IMR-90 (cell line): ENCODE measurements around the gene CCDC40. TPM values are rescaled to one million over a fixed set of nuclear protein-coding genes. Genes with fewer than 3 reads are reported as not detected.
A peak's percentile ranks its signal among the peaks of the same experiment; 100 is the strongest.

Experiments
- ATAC-seq: fragments of 200-7000 bp; cut with Tn5 transposase; 2 replicates; pipeline ENCODE4 v1.9.1; 2020; ENCODE audit warnings: low read depth, mild to moderate bottlenecking, moderate library complexity
- BruUV-seq: library from RNA; stranded (reverse); fragments of 400-500 nt; replicated peaks from 2 replicates; lab custom pipeline; 2021; lab: Mats Ljungman, UMichigan
- CTCF ChIA-PET: fragments of 300-600 bp; formaldehyde crosslinking; extraction: SDS; loops from one replicate; lab custom pipeline; 2021; ENCODE audit warnings: antibody characterized with exemption; lab: Yijun Ruan, JAX
- POLR2A ChIA-PET: fragments of 300-600 bp; sonication (Branson Sonifier 250); formaldehyde crosslinking; loops from one replicate; lab custom pipeline; 2022; ENCODE audit warnings: antibody characterized with exemption; ENCODE audit not compliant: unreplicated experiment; lab: Charles Lee
- DNase-seq: peaks from one replicate; pipeline ENCODE4 v3.0.0; 2013
- H2AFZ ChIP-seq: replicated peaks from 2 replicates; pipeline ENCODE3; 2013; ENCODE audit warnings: low read length, mild to moderate bottlenecking; ENCODE audit not compliant: poor library complexity
- H2AK5ac ChIP-seq: 2 replicates; pipeline ENCODE4 v1.6.1; 2013; ENCODE audit warnings: low read depth, low read length, inconsistent platforms
- H2AK9ac ChIP-seq: replicated peaks from 2 replicates; pipeline ENCODE3; 2013; ENCODE audit warnings: mild to moderate bottlenecking, low read depth, low read length, moderate library complexity; ENCODE audit not compliant: poor library complexity
- H2BK120ac ChIP-seq: 2 replicates; pipeline ENCODE4 v1.6.1; 2013; ENCODE audit warnings: low read depth, low read length, inconsistent platforms
- H2BK15ac ChIP-seq: 3 replicates; pipeline ENCODE4 v1.6.1; 2013; ENCODE audit warnings: low read depth, low read length, inconsistent platforms
- H2BK20ac ChIP-seq: 2 replicates; pipeline ENCODE4 v1.6.1; 2013; ENCODE audit warnings: low read depth, mild to moderate bottlenecking, inconsistent platforms, low read length, moderate library complexity
- H2BK5ac ChIP-seq: 2 replicates; pipeline ENCODE4 v1.6.1; 2013; ENCODE audit warnings: mild to moderate bottlenecking, low read depth, low read length, inconsistent platforms; ENCODE audit not compliant: poor library complexity, severe bottlenecking
- H3K14ac ChIP-seq: replicated peaks from 2 replicates; pipeline ENCODE4 v1.6.1; 2013; ENCODE audit warnings: low read depth, low read length, inconsistent platforms
- H3K18ac ChIP-seq: 2 replicates; pipeline ENCODE4 v1.6.1; 2013; ENCODE audit warnings: low read depth, low read length, control low read depth
- H3K23ac ChIP-seq: 2 replicates; pipeline ENCODE4 v1.6.1; 2013; ENCODE audit warnings: low read depth, low read length, inconsistent platforms
- H3K27ac ChIP-seq: 2 replicates; pipeline ENCODE4 v1.5.1; 2013; ENCODE audit warnings: mild to moderate bottlenecking, control low read depth, low read length; ENCODE audit not compliant: insufficient read depth
- H3K27me3 ChIP-seq: 2 replicates; pipeline ENCODE4 v1.6.1; 2013; ENCODE audit warnings: low read length; ENCODE audit not compliant: control insufficient read depth, insufficient read depth
- H3K36me3 ChIP-seq: 2 replicates; pipeline ENCODE4 v1.6.1; 2013; ENCODE audit warnings: low read length, mixed read lengths; ENCODE audit not compliant: control insufficient read depth, insufficient read depth
- H3K4ac ChIP-seq: 2 replicates; pipeline ENCODE4 v1.6.1; 2013; ENCODE audit warnings: low read depth, low read length, inconsistent platforms
- H3K4me1 ChIP-seq: 2 replicates; pipeline ENCODE4 v1.6.1; 2013; ENCODE audit warnings: low read length, mixed read lengths; ENCODE audit not compliant: control insufficient read depth, insufficient read depth
- H3K4me2 ChIP-seq: 2 replicates; pipeline ENCODE4 v1.6.1; 2013; ENCODE audit warnings: low read depth, mild to moderate bottlenecking, control low read depth, low read length, moderate library complexity
- H3K4me3 ChIP-seq: 2 replicates; pipeline ENCODE4 v1.5.1; 2013; ENCODE audit warnings: low read depth, mild to moderate bottlenecking, control low read depth, low read length, moderate library complexity; ENCODE audit not compliant: insufficient read depth
- H3K56ac ChIP-seq: 2 replicates; pipeline ENCODE4 v1.6.1; 2013; ENCODE audit warnings: low read length, inconsistent platforms; ENCODE audit not compliant: insufficient read depth; ENCODE audit errors: extremely low read depth
- H3K79me1 ChIP-seq, 2 experiments: 2 replicates each; pipeline ENCODE4 v1.6.1; 2013; ENCODE audit warnings: low read length in 2 of 2, inconsistent platforms in 1 of 2, low read depth in 1 of 2
- H3K9ac ChIP-seq: 2 replicates; pipeline ENCODE4 v1.6.1; 2013; ENCODE audit warnings: low read depth, low read length, control low read depth
- H3K9me1 ChIP-seq: 2 replicates; pipeline ENCODE4 v1.6.1; 2013; ENCODE audit warnings: low read length, inconsistent platforms; ENCODE audit not compliant: insufficient read depth
- H3K9me3 ChIP-seq: 2 replicates; pipeline ENCODE4 v1.6.1; 2013; ENCODE audit warnings: low read length; ENCODE audit not compliant: control insufficient read depth, insufficient read depth
- H4K20me1 ChIP-seq: 2 replicates; pipeline ENCODE4 v1.6.1; 2013; ENCODE audit warnings: low read length, inconsistent platforms; ENCODE audit not compliant: insufficient read depth
- H4K5ac ChIP-seq: 2 replicates; pipeline ENCODE4 v1.6.1; 2013; ENCODE audit warnings: mild to moderate bottlenecking, low read depth, low read length, control low read depth
- H4K8ac ChIP-seq, 2 experiments: 2 replicates each; pipeline ENCODE4 v1.6.1; 2013; ENCODE audit warnings: low read depth in 2 of 2, low read length in 2 of 2, control low read depth in 1 of 2, inconsistent platforms in 1 of 2
- H4K91ac ChIP-seq: 2 replicates; pipeline ENCODE4 v1.6.1; 2013; ENCODE audit warnings: low read depth, low read length, inconsistent platforms; ENCODE audit not compliant: insufficient read depth
- BHLHE40 ChIP-seq: fragments of 150-350 bp; IDR thresholded peaks from 2 replicates; pipeline ENCODE4 v1.6.1; 2016; ENCODE audit warnings: mild to moderate bottlenecking, low read depth, low read length
- CEBPB ChIP-seq: IDR thresholded peaks from 2 replicates; pipeline ENCODE4 v1.6.1; 2012; ENCODE audit warnings: low read depth, low read length, improper control_type of control experiment
- CHD1 ChIP-seq: IDR thresholded peaks from 2 replicates; pipeline ENCODE4 v1.6.1; 2012; ENCODE audit warnings: low read depth, low read length, improper control_type of control experiment
- FOS ChIP-seq: fragments of 150-350 bp; IDR thresholded peaks from 2 replicates; pipeline ENCODE4 v1.6.1; 2016; ENCODE audit warnings: low read depth, low read length
- MAFK ChIP-seq: IDR thresholded peaks from 2 replicates; pipeline ENCODE4 v1.6.1; 2012; ENCODE audit warnings: low read depth, low read length, improper control_type of control experiment
- MAZ ChIP-seq: IDR thresholded peaks from 2 replicates; pipeline ENCODE4 v1.6.1; 2012; ENCODE audit warnings: low read depth, mild to moderate bottlenecking, low read length, improper control_type of control experiment, moderate library complexity, borderline replicate concordance
- MXI1 ChIP-seq: IDR thresholded peaks from 2 replicates; pipeline ENCODE4 v1.6.1; 2012; ENCODE audit warnings: low read depth, mild to moderate bottlenecking, low read length, moderate library complexity, borderline replicate concordance
- NFE2L2 ChIP-seq: fragments of 150-350 bp; IDR thresholded peaks from 2 replicates; pipeline ENCODE4 v1.6.1; 2016; ENCODE audit warnings: low read depth, mild to moderate bottlenecking, low read length
- POLR2A ChIP-seq: IDR thresholded peaks from 2 replicates; pipeline ENCODE4 v1.6.1; 2012; ENCODE audit warnings: mild to moderate bottlenecking, low read depth, low read length
- RAD21 ChIP-seq: IDR thresholded peaks from 2 replicates; pipeline ENCODE4 v1.6.1; 2012; ENCODE audit warnings: low read length, improper control_type of control experiment
- RCOR1 ChIP-seq: IDR thresholded peaks from 2 replicates; pipeline ENCODE4 v1.6.1; 2012; ENCODE audit warnings: mild to moderate bottlenecking, low read length, improper control_type of control experiment; ENCODE audit not compliant: insufficient replicate concordance
- RFX5 ChIP-seq: IDR thresholded peaks from 2 replicates; pipeline ENCODE4 v1.8.0; 2012; ENCODE audit warnings: low read depth, mild to moderate bottlenecking, low read length, moderate library complexity
- SMC3 ChIP-seq: fragments of 150-350 bp; IDR thresholded peaks from 2 replicates; pipeline ENCODE4 v1.6.1; 2016; ENCODE audit warnings: low read depth, mild to moderate bottlenecking, antibody characterized with exemption, low read length, moderate library complexity
- WGBS, 2 experiments: methylation state at CpG; one replicate each; pipeline versions ENCODE4 v1.1.5 to v1.1.7; 2013; ENCODE audit warnings: missing lambda C conversion rate in 2 of 2; ENCODE audit not compliant: insufficient read length in 1 of 2; ENCODE audit errors: extremely low coverage in 2 of 2; 5-methylcytosine and 5-hydroxymethylcytosine counted together
- dilution Hi-C: fragments of 300-500 bp; cut with HindIII; formaldehyde crosslinking; loops from one replicate; pipeline ENCODE4 v1.14.3; 2018; ENCODE audit warnings: low sequenced_read_pairs; ENCODE audit not compliant: unreplicated experiment
- in situ Hi-C: fragments of 300-500 bp; cut with MboI; formaldehyde crosslinking; loops from 3 replicates; pipeline ENCODE4 v1.14.3; 2019; ENCODE audit warnings: low sequenced_read_pairs, inconsistent platforms, mixed read lengths
- intact Hi-C: fragments of 100-400 bp; cut with micrococcal nuclease; formaldehyde crosslinking; loops from 2 replicates; pipeline ENCODE4 v1.10.0; 2022
- polyA plus RNA-seq, 3 experiments: library from polyadenylated mRNA; depleted of rRNA; stranded (reverse); fragments of >200 nt; gene quantifications; 2 replicates each; pipeline ENCODE4 v1.2.3, GENCODE V29; 2012; ENCODE audit warnings: low replicate concordance in 1 of 3
- total RNA-seq: library from RNA; depleted of rRNA; stranded (reverse); fragments of >200 nt; gene quantifications from 2 replicates; pipeline ENCODE4 v1.2.3, GENCODE V29; 2012
- TF ChIP-seq, protein P1 (sequence below): conservative IDR thresholded peaks from 2 replicates; pipeline ENCODE4 v1.5.1; 2012; ENCODE audit warnings: mild to moderate bottlenecking, low read depth, low read length, improper control_type of control experiment
- TF ChIP-seq, protein P2 (sequence below): fragments of 150-350 bp; IDR thresholded peaks from 2 replicates; pipeline ENCODE4 v1.6.1; 2016; ENCODE audit warnings: low read depth, mild to moderate bottlenecking, low read length, moderate library complexity, borderline replicate concordance

Gene CCDC40
- total and polyA plus RNA-seq, 2 of the 4 experiments (the other 2 are of a cell fraction): 0.90 to 4.7 TPM

DNA sequence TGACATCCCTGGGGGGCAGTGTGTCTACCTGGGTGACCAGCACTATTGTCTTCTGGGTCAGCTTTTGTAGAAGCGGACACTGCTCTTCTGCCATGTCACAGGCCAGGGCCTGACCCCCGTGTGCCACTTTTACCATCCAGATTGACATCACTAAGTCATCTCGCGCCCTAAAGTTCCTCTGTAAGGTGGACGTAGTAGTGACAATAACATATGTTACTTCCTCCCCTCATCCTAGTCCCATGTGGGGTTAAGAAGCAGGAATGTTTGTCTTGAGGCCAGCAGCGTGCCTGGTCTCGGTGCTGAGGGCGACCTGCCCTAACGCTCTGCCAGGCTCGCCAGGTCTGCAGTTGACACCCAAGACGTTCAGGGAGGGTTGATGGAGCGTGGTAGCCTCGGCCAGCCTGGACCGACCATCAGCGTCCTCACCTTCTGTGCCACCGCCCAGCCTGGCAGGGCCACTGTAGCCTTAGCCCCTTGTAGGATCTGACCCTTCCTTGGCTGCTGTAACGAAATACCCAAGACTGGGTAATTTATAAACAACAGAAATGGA lies 85.7 kb downstream of the CCDC40 start:
- H2BK15ac ChIP-seq: no peak overlapping the region
- no peak overlapping the region for H3K4me3 ChIP-seq
- no peak for ATAC-seq
- WGBS, 2 experiments: no CpG with 5 or more reads among the region's 17 CpGs
- H3K14ac ChIP-seq: no peak overlapping the region
- H2AFZ ChIP-seq: peak overlapping the region; percentile 32
- H3K4me2 ChIP-seq: no peak overlapping the region
- H3K9me3 ChIP-seq: no peaks in the 10 kb centered on the region
- H3K18ac ChIP-seq: no peak overlapping the region
- no peak overlapping the region for H4K5ac ChIP-seq
- H4K20me1 ChIP-seq: no peaks in the 10 kb centered on the region
- no peak overlapping the region for H2AK9ac ChIP-seq
- H2BK20ac ChIP-seq: no peak overlapping the region
- H3K36me3 ChIP-seq: peaks cover 3% of the 10 kb centered on the region; the same call in 1 of the 2 replicates
- no TSS peak for BruUV-seq
- dilution Hi-C loops: no loop called here
- H2AK5ac ChIP-seq: no peak overlapping the region; the same call in 1 of the 2 replicates
- peaks cover 6% of the 10 kb centered on the region for H3K4me1 ChIP-seq
- no peak overlapping the region for H4K91ac ChIP-seq
- H3K4ac ChIP-seq: no peak overlapping the region
- no peak overlapping the region for H3K56ac ChIP-seq
- in situ Hi-C loops: no loop called here
- no peak for DNase-seq
- H3K9me1 ChIP-seq: no peaks in the 10 kb centered on the region
- POLR2A ChIA-PET: no interaction called here
- TF ChIP-seq CEBPB (no peak), BHLHE40 (no peak), POLR2A (no peak), FOS (no peak), RCOR1 (no peak), NFE2L2 (no peak), SMC3 (no peak), CHD1 (no peak), MXI1 (no peak), RFX5 (no peak), MAFK (no peak), RAD21 (no peak), MAZ (no peak)
- TF ChIP-seq, protein P1, sequence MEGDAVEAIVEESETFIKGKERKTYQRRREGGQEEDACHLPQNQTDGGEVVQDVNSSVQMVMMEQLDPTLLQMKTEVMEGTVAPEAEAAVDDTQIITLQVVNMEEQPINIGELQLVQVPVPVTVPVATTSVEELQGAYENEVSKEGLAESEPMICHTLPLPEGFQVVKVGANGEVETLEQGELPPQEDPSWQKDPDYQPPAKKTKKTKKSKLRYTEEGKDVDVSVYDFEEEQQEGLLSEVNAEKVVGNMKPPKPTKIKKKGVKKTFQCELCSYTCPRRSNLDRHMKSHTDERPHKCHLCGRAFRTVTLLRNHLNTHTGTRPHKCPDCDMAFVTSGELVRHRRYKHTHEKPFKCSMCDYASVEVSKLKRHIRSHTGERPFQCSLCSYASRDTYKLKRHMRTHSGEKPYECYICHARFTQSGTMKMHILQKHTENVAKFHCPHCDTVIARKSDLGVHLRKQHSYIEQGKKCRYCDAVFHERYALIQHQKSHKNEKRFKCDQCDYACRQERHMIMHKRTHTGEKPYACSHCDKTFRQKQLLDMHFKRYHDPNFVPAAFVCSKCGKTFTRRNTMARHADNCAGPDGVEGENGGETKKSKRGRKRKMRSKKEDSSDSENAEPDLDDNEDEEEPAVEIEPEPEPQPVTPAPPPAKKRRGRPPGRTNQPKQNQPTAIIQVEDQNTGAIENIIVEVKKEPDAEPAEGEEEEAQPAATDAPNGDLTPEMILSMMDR: no peak
- TF ChIP-seq, protein P2, sequence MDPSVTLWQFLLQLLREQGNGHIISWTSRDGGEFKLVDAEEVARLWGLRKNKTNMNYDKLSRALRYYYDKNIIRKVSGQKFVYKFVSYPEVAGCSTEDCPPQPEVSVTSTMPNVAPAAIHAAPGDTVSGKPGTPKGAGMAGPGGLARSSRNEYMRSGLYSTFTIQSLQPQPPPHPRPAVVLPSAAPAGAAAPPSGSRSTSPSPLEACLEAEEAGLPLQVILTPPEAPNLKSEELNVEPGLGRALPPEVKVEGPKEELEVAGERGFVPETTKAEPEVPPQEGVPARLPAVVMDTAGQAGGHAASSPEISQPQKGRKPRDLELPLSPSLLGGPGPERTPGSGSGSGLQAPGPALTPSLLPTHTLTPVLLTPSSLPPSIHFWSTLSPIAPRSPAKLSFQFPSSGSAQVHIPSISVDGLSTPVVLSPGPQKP: no peak
- H2BK5ac ChIP-seq: no peak overlapping the region
- no peak overlapping the region for H2BK120ac ChIP-seq
- no peaks in the 10 kb centered on the region for H3K79me1 ChIP-seq
- intact Hi-C loops: no loop called here
- H3K23ac ChIP-seq: no peak overlapping the region
- H3K27ac ChIP-seq: no peak overlapping the region
- H3K27me3 ChIP-seq: no peaks in the 10 kb centered on the region
- H4K8ac ChIP-seq: no peak overlapping the region
- CTCF ChIA-PET: no interaction called here
- no peak overlapping the region for H3K9ac ChIP-seq
